Measurements from ENCODE around the gene ACAT2. TPM values are rescaled to one million over a fixed set of nuclear protein-coding genes. Genes with fewer than 3 reads are reported as not detected.
"Not testable (repeated sequence)": the region's sequence is repeated elsewhere in the genome, so short reads cannot be mapped to it uniquely, and the experiment has no call there.

The ACAT2 gene
- total RNA-seq, 1 donor from 2014 or later = 89.4 TPM

- no peak for DNase-seq (ENCODE audit: low read depth, low spot score)
These were observed 32.1 kb upstream of the ACAT2 start for GRCh38 chr6:159729598-159730331.

- no peak for DNase-seq (ENCODE audit: low read depth, low spot score)
These were observed 31.5 kb upstream of the ACAT2 start for GRCh38 chr6:159730332-159730676.

GRCh38 chr6:159732550-159732949 is 29.3 kb upstream of the ACAT2 start:
- DNase-seq (ENCODE audit: low read depth, low spot score) = not testable (repeated sequence)

GRCh38 chr6:159733395-159733794 is 28.4 kb upstream of the ACAT2 start:
- DNase-seq (ENCODE audit: low read depth, low spot score) = not testable (repeated sequence)

- DNase-seq (ENCODE audit: low read depth, low spot score) = no peak
These were observed 24.9 kb upstream of the ACAT2 start for GRCh38 chr6:159736908-159737307.

GRCh38 chr6:159739341-159739740 is 22.5 kb upstream of the ACAT2 start:
- no peak for DNase-seq (ENCODE audit: low read depth, low spot score)

GRCh38 chr6:159742165-159742564 is 19.7 kb upstream of the ACAT2 start:
- DNase-seq (ENCODE audit: low read depth, low spot score) = no peak

GRCh38 chr6:159745081-159745480 is 16.8 kb upstream of the ACAT2 start:
- no peak for DNase-seq (ENCODE audit: low read depth, low spot score)

- DNase-seq (ENCODE audit: low read depth, low spot score) = no peak
These were observed 15.1 kb upstream of the ACAT2 start for GRCh38 chr6:159746759-159747158.

GRCh38 chr6:159748127-159748526 is 13.7 kb upstream of the ACAT2 start:
- DNase-seq (ENCODE audit: low read depth, low spot score) = not testable (repeated sequence)

- no peak for DNase-seq (ENCODE audit: low read depth, low spot score)
These were observed 10.4 kb upstream of the ACAT2 start for GRCh38 chr6:159751448-159751847.

GRCh38 chr6:159753081-159753872 is 8.6 kb upstream of the ACAT2 start:
- DNase-seq (ENCODE audit: low read depth, low spot score) = no peak

- DNase-seq (ENCODE audit: low read depth, low spot score) = no peak
These were observed 7.4 kb upstream of the ACAT2 start for GRCh38 chr6:159754401-159754800.

- DNase-seq (ENCODE audit: low read depth, low spot score) = no peak
These were observed 6.6 kb upstream of the ACAT2 start for GRCh38 chr6:159754959-159755914.

- no peak for DNase-seq (ENCODE audit: low read depth, low spot score)
These were observed 5.3 kb upstream of the ACAT2 start for GRCh38 chr6:159756508-159756907.

GRCh38 chr6:159758031-159759001 is 3.5 kb upstream of the ACAT2 start:
- DNase-seq (ENCODE audit: low read depth, low spot score) = no peak

- DNase-seq (ENCODE audit: low read depth, low spot score) = no peak
These were observed 2.2 kb upstream of the ACAT2 start for GRCh38 chr6:159759645-159760044.

- peak; percentile 39 for DNase-seq (ENCODE audit: low read depth, low spot score)
These were observed 1.2 kb upstream of the ACAT2 start for GRCh38 chr6:159760602-159761057.

- no peak for DNase-seq (ENCODE audit: low read depth, low spot score)
These were observed 544 bp upstream of the ACAT2 start for GRCh38 chr6:159761129-159761872.
